ENCODE data around the gene NFKBIL1. TPM values are rescaled to one million over a fixed set of nuclear protein-coding genes. Genes with fewer than 3 reads are reported as not detected.

The NFKBIL1 gene
- total and polyA plus RNA-seq, 2 experiments from 2014 or later, result 25.0 to 28.9 TPM

DNA sequence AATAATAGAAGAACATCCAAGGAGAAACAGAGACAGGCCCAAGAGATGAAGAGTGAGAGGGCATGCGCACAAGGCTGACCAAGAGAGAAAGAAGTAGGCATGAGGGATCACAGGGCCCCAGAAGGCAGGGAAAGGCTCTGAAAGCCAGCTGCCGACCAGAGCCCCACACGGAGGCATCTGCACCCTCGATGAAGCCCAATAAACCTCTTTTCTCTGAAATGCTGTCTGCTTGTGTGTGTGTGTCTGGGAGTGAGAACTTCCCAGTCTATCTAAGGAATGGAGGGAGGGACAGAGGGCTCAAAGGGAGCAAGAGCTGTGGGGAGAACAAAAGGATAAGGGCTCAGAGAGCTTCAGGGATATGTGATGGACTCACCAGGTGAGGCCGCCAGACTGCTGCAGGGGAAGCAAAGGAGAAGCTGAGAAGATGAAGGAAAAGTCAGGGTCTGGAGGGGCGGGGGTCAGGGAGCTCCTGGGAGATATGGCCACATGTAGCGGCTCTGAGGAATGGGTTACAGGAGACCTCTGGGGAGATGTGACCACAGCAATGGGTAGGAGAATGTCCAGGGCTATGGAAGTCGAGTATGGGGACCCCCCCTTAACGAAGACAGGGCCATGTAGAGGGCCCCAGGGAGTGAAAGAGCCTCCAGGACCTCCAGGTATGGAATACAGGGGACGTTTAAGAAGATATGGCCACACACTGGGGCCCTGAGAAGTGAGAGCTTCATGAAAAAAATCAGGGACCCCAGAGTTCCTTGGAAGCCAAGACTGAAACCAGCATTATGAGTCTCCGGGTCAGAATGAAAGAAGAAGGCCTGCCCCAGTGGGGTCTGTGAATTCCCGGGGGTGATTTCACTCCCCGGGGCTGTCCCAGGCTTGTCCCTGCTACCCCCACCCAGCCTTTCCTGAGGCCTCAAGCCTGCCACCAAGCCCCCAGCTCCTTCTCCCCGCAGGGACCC lies 27.0 kb downstream of the NFKBIL1 start:
- Histone ChIP-seq H3K27ac (no peak overlapping the region), H3K27me3 (no peaks in the 10 kb centered on the region), H3K9me3 (ENCODE audit: low read depth) (no peaks in the 10 kb centered on the region), H3K36me3 (replicated peaks; ENCODE audit: insufficient read depth, low read depth) (no peaks in the 10 kb centered on the region), H3K4me2 (no peak overlapping the region), H4K20me1 (ENCODE audit: insufficient read depth, poor library complexity, severe bottlenecking) (no peaks in the 10 kb centered on the region), H3K4me3 (no peak overlapping the region), H3K4me1 (ENCODE audit: insufficient read depth) (no peaks in the 10 kb centered on the region), H3K9me2 (replicated peaks; ENCODE audit: insufficient read depth) (no peaks in the 10 kb centered on the region), H2AFZ (no peak overlapping the region), H3K79me2 (no peaks in the 10 kb centered on the region)
- DNase-seq (ENCODE audit: low spot score), result no peak
- WGBS (ENCODE audit: low lambda C conversion rate, missing lambda C conversion rate), result 83% methylated on average over 14 of the region's 14 CpGs
- TF ChIP-seq EZH2phosphoT487 (IDR thresholded peaks at IDR 0.05; ENCODE audit: low read depth, severe bottlenecking, unreplicated experiment), result no peak
- no peak for TF ChIP-seq EZH2 (IDR thresholded peaks at IDR 0.05; ENCODE audit: borderline replicate concordance)
- TF ChIP-seq, protein P1, sequence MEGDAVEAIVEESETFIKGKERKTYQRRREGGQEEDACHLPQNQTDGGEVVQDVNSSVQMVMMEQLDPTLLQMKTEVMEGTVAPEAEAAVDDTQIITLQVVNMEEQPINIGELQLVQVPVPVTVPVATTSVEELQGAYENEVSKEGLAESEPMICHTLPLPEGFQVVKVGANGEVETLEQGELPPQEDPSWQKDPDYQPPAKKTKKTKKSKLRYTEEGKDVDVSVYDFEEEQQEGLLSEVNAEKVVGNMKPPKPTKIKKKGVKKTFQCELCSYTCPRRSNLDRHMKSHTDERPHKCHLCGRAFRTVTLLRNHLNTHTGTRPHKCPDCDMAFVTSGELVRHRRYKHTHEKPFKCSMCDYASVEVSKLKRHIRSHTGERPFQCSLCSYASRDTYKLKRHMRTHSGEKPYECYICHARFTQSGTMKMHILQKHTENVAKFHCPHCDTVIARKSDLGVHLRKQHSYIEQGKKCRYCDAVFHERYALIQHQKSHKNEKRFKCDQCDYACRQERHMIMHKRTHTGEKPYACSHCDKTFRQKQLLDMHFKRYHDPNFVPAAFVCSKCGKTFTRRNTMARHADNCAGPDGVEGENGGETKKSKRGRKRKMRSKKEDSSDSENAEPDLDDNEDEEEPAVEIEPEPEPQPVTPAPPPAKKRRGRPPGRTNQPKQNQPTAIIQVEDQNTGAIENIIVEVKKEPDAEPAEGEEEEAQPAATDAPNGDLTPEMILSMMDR (IDR thresholded peaks at IDR 0.05; ENCODE audit: poor library complexity), result no peak

DNA sequence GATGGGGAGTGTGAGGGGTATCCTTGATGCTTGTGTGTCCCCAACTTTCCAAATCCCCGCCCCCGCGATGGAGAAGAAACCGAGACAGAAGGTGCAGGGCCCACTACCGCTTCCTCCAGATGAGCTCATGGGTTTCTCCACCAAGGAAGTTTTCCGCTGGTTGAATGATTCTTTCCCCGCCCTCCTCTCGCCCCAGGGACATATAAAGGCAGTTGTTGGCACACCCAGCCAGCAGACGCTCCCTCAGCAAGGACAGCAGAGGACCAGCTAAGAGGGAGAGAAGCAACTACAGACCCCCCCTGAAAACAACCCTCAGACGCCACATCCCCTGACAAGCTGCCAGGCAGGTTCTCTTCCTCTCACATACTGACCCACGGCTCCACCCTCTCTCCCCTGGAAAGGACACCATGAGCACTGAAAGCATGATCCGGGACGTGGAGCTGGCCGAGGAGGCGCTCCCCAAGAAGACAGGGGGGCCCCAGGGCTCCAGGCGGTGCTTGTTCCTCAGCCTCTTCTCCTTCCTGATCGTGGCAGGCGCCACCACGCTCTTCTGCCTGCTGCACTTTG lies 28.0 kb downstream of the NFKBIL1 start, which contains the start of gene TNF:
TNF (plus strand) TSS at position 231 of the 567 bp plus-strand sequence; CDS start at position 408, 177 bp downstream.
- Histone ChIP-seq H3K27me3 (no peaks in the 10 kb centered on the region), H3K79me2 (no peaks in the 10 kb centered on the region), H3K4me3 (no peak within 1 kb of the TSS), H4K20me1 (ENCODE audit: insufficient read depth, poor library complexity, severe bottlenecking) (no peaks in the 10 kb centered on the region), H3K9me3 (ENCODE audit: low read depth) (no peaks in the 10 kb centered on the region), H2AFZ (no peak within 1 kb of the TSS), H3K27ac (no peak within 1 kb of the TSS), H3K36me3 (replicated peaks; ENCODE audit: insufficient read depth, low read depth) (no peaks in the 10 kb centered on the region), H3K4me2 (no peak within 1 kb of the TSS), H3K9me2 (replicated peaks; ENCODE audit: insufficient read depth) (no peaks in the 10 kb centered on the region), H3K4me1 (ENCODE audit: insufficient read depth) (no peaks in the 10 kb centered on the region)
- DNase-seq (ENCODE audit: low spot score), result no peak
- TF ChIP-seq, protein P1 (IDR thresholded peaks at IDR 0.05; ENCODE audit: poor library complexity), result no peak
- no peak for TF ChIP-seq EZH2phosphoT487 (IDR thresholded peaks at IDR 0.05; ENCODE audit: low read depth, severe bottlenecking, unreplicated experiment)
- no peak for TF ChIP-seq EZH2 (IDR thresholded peaks at IDR 0.05; ENCODE audit: borderline replicate concordance)
- 85% methylated on average over 19 of the region's 19 CpGs for WGBS (ENCODE audit: low lambda C conversion rate, missing lambda C conversion rate)

- Histone ChIP-seq H3K27ac (no peak overlapping the region), H2AFZ (no peak overlapping the region), H3K36me3 (replicated peaks; ENCODE audit: insufficient read depth, low read depth) (no peaks in the 10 kb centered on the region), H3K4me3 (no peak overlapping the region), H3K9me3 (ENCODE audit: low read depth) (no peaks in the 10 kb centered on the region), H3K4me1 (ENCODE audit: insufficient read depth) (peaks cover 2% of the 10 kb centered on the region), H3K79me2 (no peaks in the 10 kb centered on the region), H3K4me2 (no peak overlapping the region), H3K9me2 (replicated peaks; ENCODE audit: insufficient read depth) (no peaks in the 10 kb centered on the region), H3K27me3 (no peaks in the 10 kb centered on the region), H4K20me1 (ENCODE audit: insufficient read depth, poor library complexity, severe bottlenecking) (no peaks in the 10 kb centered on the region)
- DNase-seq (ENCODE audit: low spot score), result no peak
- TF ChIP-seq EZH2phosphoT487 (IDR thresholded peaks at IDR 0.05; ENCODE audit: low read depth, severe bottlenecking, unreplicated experiment), result no peak
- 68% methylated on average over 8 of the region's 8 CpGs for WGBS (ENCODE audit: low lambda C conversion rate, missing lambda C conversion rate)
Observed at GRCh38 chr6:31575952-31576685, 28.7 kb downstream of the NFKBIL1 start.

Measured in hepatocyte (in vitro differentiated cells).